HL-60 (cell line): ENCODE data around the gene COG7.

Source experiments
- DNase-seq, 2 experiments: peaks; one replicate each; pipeline ENCODE4 v3.0.0-alpha.2; 2010 to 2020; ENCODE audit warnings: low read depth in 1 of 2, low spot score in 1 of 2
- H3K27ac ChIP-seq: fragments of 250-450 bp; sonication (Bioruptor Pico); replicated peaks from 2 replicates; pipeline ENCODE4 v1.5.1; 2020; ENCODE audit warnings: mild to moderate bottlenecking, moderate library complexity
- H3K27me3 ChIP-seq: fragments of 250-450 bp; sonication (Bioruptor Pico); 2 replicates; pipeline ENCODE4 v1.5.1; 2021; ENCODE audit warnings: mild to moderate bottlenecking, moderate library complexity; ENCODE audit not compliant: insufficient read depth, poor library complexity, severe bottlenecking
- H3K4me3 ChIP-seq: replicated peaks from 2 replicates; pipeline ENCODE4 v1.5.1; 2011; ENCODE audit warnings: mild to moderate bottlenecking, control low read depth, low read length; ENCODE audit not compliant: insufficient read depth
- CTCF ChIP-seq: IDR thresholded peaks from one replicate; pipeline ENCODE4 v1.5.1; 2011; ENCODE audit warnings: low read length, control low read depth, inconsistent platforms; ENCODE audit not compliant: insufficient read depth
- GABPA ChIP-seq: IDR thresholded peaks from 2 replicates; pipeline ENCODE4 v1.6.1; 2012; ENCODE audit warnings: low read depth
- POLR2AphosphoS5 ChIP-seq: IDR thresholded peaks from 2 replicates; pipeline ENCODE4 v1.6.1; 2012; ENCODE audit warnings: low read depth
- REST ChIP-seq: IDR thresholded peaks from 2 replicates; pipeline ENCODE4 v1.6.1; 2012; ENCODE audit warnings: low read depth; ENCODE audit not compliant: insufficient replicate concordance
- SPI1 ChIP-seq: IDR thresholded peaks from 2 replicates; pipeline ENCODE4 v1.6.1; 2012; ENCODE audit warnings: low read depth, mild to moderate bottlenecking, borderline replicate concordance

Gene COG7

GRCh38 chr16:23406546-23407240 lies 46.3 kb downstream of the COG7 start:
- Histone ChIP-seq H3K27me3 (no peaks in the 10 kb centered on the region), H3K27ac (no peak overlapping the region), H3K4me3 (no peak overlapping the region)
- no peak for TF ChIP-seq POLR2AphosphoS5
- TF ChIP-seq CTCF, result no peak
- no peak for TF ChIP-seq REST
- TF ChIP-seq SPI1, result no peak
- TF ChIP-seq GABPA, result no peak
- no peak for DNase-seq

- no peaks in the 10 kb centered on the region for H3K27me3 ChIP-seq
- H3K4me3 ChIP-seq, result no peak overlapping the region
- TF ChIP-seq REST (no peak), CTCF (no peak), SPI1 (no peak), GABPA (no peak), POLR2AphosphoS5 (no peak)
- no peak overlapping the region for H3K27ac ChIP-seq
- no peak for DNase-seq
These were observed 47.0 kb downstream of the COG7 start for GRCh38 chr16:23406024-23406423.

GRCh38 chr16:23403547-23403946 lies 49.4 kb downstream of the COG7 start:
- H3K27me3 ChIP-seq, result no peaks in the 10 kb centered on the region
- no peak for TF ChIP-seq GABPA
- TF ChIP-seq SPI1, result no peak
- TF ChIP-seq REST, result no peak
- TF ChIP-seq POLR2AphosphoS5, result no peak
- no peak for TF ChIP-seq CTCF
- H3K4me3 ChIP-seq, result no peak overlapping the region
- DNase-seq, result no peak
- no peak overlapping the region for H3K27ac ChIP-seq
